H1 (cell line): ENCODE results near the gene OR1K1. TPM values are rescaled to one million over a fixed set of nuclear protein-coding genes. Genes with fewer than 3 reads are reported as not detected.

Experiments
- CTCF ChIA-PET: fragments of 300-600 bp; sonication (Branson Sonifier 250); formaldehyde crosslinking; loops from one replicate; lab custom pipeline; 2021; ENCODE audit not compliant: partially characterized antibody; lab: Charles Lee
- POLR2A ChIA-PET: fragments of 300-600 bp; sonication (Branson Sonifier 250); formaldehyde crosslinking; loops from one replicate; lab custom pipeline; 2021; ENCODE audit warnings: inconsistent platforms; ENCODE audit not compliant: partially characterized antibody; lab: Charles Lee
- DNase-seq, 2 experiments: peaks; one replicate each; pipeline versions ENCODE4 v3.0.0 to v3.0.0-alpha.2; 2010 to 2022; ENCODE audit warnings: low spot score in 2 of 2, low read depth in 1 of 2, mixed read lengths in 1 of 2
- FAIRE-seq: peaks from 2 replicates; lab custom pipeline; 2011; peaks lifted over from hg19 to GRCh38; lab: Jason Lieb, UNC
- H2AFZ ChIP-seq: 2 replicates; pipeline ENCODE4 v1.8.1; 2012; ENCODE audit warnings: low read length, inconsistent platforms
- H2AK5ac ChIP-seq: 2 replicates; pipeline ENCODE4 v1.6.1; 2013; ENCODE audit warnings: low read depth, low read length
- H2BK120ac ChIP-seq: replicated peaks from 2 replicates; pipeline ENCODE3; 2013; ENCODE audit warnings: low read depth, low read length, inconsistent platforms
- H2BK12ac ChIP-seq: 2 replicates; pipeline ENCODE4 v1.6.1; 2013; ENCODE audit warnings: low read depth, low read length
- H2BK15ac ChIP-seq: 2 replicates; pipeline ENCODE4 v1.6.1; 2013; ENCODE audit warnings: low read length
- H2BK20ac ChIP-seq: 2 replicates; pipeline ENCODE4 v1.6.1; 2013; ENCODE audit warnings: low read length
- H2BK5ac ChIP-seq: 2 replicates; pipeline ENCODE4 v1.6.1; 2013; ENCODE audit warnings: low read depth, low read length
- H3K14ac ChIP-seq: 2 replicates; pipeline ENCODE4 v1.6.1; 2013; ENCODE audit warnings: inconsistent platforms; ENCODE audit not compliant: insufficient read length
- H3K18ac ChIP-seq: 2 replicates; pipeline ENCODE4 v1.6.1; 2013; ENCODE audit warnings: low read length; ENCODE audit errors: extremely low read depth
- H3K23ac ChIP-seq: 2 replicates; pipeline ENCODE4 v1.6.1; 2013; ENCODE audit warnings: inconsistent platforms; ENCODE audit not compliant: insufficient read length
- H3K23me2 ChIP-seq: 2 replicates; pipeline ENCODE4 v1.6.1; 2013; ENCODE audit warnings: low read depth, low read length
- H3K27ac ChIP-seq: 2 replicates; pipeline ENCODE4 v1.6.1; 2011; ENCODE audit warnings: low read depth, low read length, inconsistent platforms
- H3K27me3 ChIP-seq, 4 experiments: replicated peaks in 1 of 4; 1 replicate in 1 of 4; 2 replicates in 3 of 4; pipeline versions ENCODE4 v1.6.1 to v1.8.1; 2011 to 2013; ENCODE audit warnings: low read length in 3 of 4, mild to moderate bottlenecking in 3 of 4, inconsistent platforms in 2 of 4, mixed read lengths in 2 of 4, moderate library complexity in 1 of 4; ENCODE audit not compliant: control insufficient read depth in 3 of 4, insufficient read depth in 3 of 4; ENCODE audit errors: extremely low read depth in 1 of 4
- H3K36me3 ChIP-seq, 4 experiments: 2 replicates each; pipeline versions ENCODE4 v1.6.1 to v1.8.1; 2011 to 2013; ENCODE audit warnings: mild to moderate bottlenecking in 4 of 4, low read length in 3 of 4, moderate library complexity in 2 of 4, control low read depth in 1 of 4, inconsistent platforms in 1 of 4; ENCODE audit not compliant: insufficient read depth in 4 of 4, control insufficient read depth in 2 of 4
- H3K4ac ChIP-seq: replicated peaks from 2 replicates; pipeline ENCODE3; 2013; ENCODE audit warnings: low read length, low read depth, mixed read lengths, inconsistent platforms; ENCODE audit not compliant: insufficient read length
- H3K4me1 ChIP-seq, 4 experiments: replicated peaks in 1 of 4; 1 replicate in 1 of 4; 2 replicates in 3 of 4; pipeline versions ENCODE4 v1.6.1 to v1.8.1; 2011 to 2013; ENCODE audit warnings: low read length in 3 of 4, inconsistent platforms in 2 of 4, mixed read lengths in 1 of 4; ENCODE audit not compliant: insufficient read depth in 4 of 4, control insufficient read depth in 3 of 4
- H3K4me2 ChIP-seq, 2 experiments: 2 replicates each; pipeline versions ENCODE4 v1.6.1 to v1.8.1; 2011 to 2013; ENCODE audit warnings: low read depth in 2 of 2, low read length in 2 of 2, control low read depth in 1 of 2, inconsistent platforms in 1 of 2, mild to moderate bottlenecking in 1 of 2; ENCODE audit not compliant: insufficient read depth in 1 of 2
- H3K4me3 ChIP-seq, 4 experiments: fragments of 200-600, 300-600 bp in 1 of 4; sonication (generic), shearing (Covaris generic), sonication (Bioruptor Twin) in 1 of 4; 2 replicates each; pipeline versions ENCODE4 v1.5.1 to v1.8.1; 2011 to 2016; ENCODE audit warnings: low read length in 4 of 4, low read depth in 3 of 4, control low read depth in 2 of 4, inconsistent platforms in 2 of 4, mild to moderate bottlenecking in 2 of 4, mixed read lengths in 1 of 4, moderate library complexity in 1 of 4; ENCODE audit not compliant: insufficient read depth in 2 of 4; ENCODE audit errors: extremely low read depth in 1 of 4
- H3K56ac ChIP-seq: replicated peaks from 2 replicates; pipeline ENCODE3; 2013; ENCODE audit warnings: low read depth, mild to moderate bottlenecking, mixed read lengths, low read length, inconsistent platforms; ENCODE audit not compliant: insufficient read length
- H3K79me1 ChIP-seq: 2 replicates; pipeline ENCODE4 v1.6.1; 2013; ENCODE audit warnings: low read depth, low read length, control low read depth
- H3K79me2 ChIP-seq, 2 experiments: 2 replicates each; pipeline versions ENCODE4 v1.6.1 to v1.8.1; 2012 to 2013; ENCODE audit warnings: low read length in 2 of 2, mild to moderate bottlenecking in 2 of 2, inconsistent platforms in 1 of 2; ENCODE audit not compliant: insufficient read depth in 2 of 2, control insufficient read depth in 1 of 2
- H3K9ac ChIP-seq, 4 experiments: replicated peaks in 1 of 4; 1 replicate in 1 of 4; 2 replicates in 3 of 4; pipeline versions ENCODE4 v1.6.1 to v1.8.1; 2011 to 2013; ENCODE audit warnings: low read depth in 3 of 4, low read length in 3 of 4, control low read depth in 2 of 4, mild to moderate bottlenecking in 2 of 4, moderate library complexity in 2 of 4, inconsistent platforms in 1 of 4; ENCODE audit errors: extremely low read depth in 1 of 4
- H3K9me3 ChIP-seq, 2 experiments: 2 replicates each; pipeline versions ENCODE4 v1.6.1 to v1.8.1; 2012 to 2013; ENCODE audit warnings: mild to moderate bottlenecking in 2 of 2, moderate library complexity in 2 of 2, control low read depth in 1 of 2, inconsistent platforms in 1 of 2, low read depth in 1 of 2, low read length in 1 of 2, mixed read lengths in 1 of 2; ENCODE audit not compliant: insufficient read depth in 2 of 2
- H4K20me1 ChIP-seq, 2 experiments: replicated peaks in 1 of 2; 2 replicates each; pipeline versions ENCODE3 to v1.8.1; 2011 to 2013; ENCODE audit warnings: inconsistent platforms in 2 of 2, low read length in 2 of 2, mild to moderate bottlenecking in 1 of 2; ENCODE audit not compliant: insufficient read depth in 2 of 2, control insufficient read depth in 1 of 2
- H4K5ac ChIP-seq: 2 replicates; pipeline ENCODE4 v1.6.1; 2013; ENCODE audit warnings: low read length, low read depth, mixed read lengths, inconsistent platforms; ENCODE audit not compliant: insufficient read length
- H4K8ac ChIP-seq: 2 replicates; pipeline ENCODE4 v1.8.0; 2013; ENCODE audit warnings: mild to moderate bottlenecking, moderate library complexity, low read length, inconsistent platforms; ENCODE audit not compliant: insufficient read depth; ENCODE audit errors: extremely low read depth
- H4K91ac ChIP-seq: replicated peaks from 2 replicates; pipeline ENCODE3; 2013; ENCODE audit warnings: low read length, mixed read lengths, inconsistent platforms; ENCODE audit not compliant: insufficient read length
- CTCF ChIP-seq, 3 experiments: IDR thresholded peaks; 1 replicate in 2 of 3; 2 replicates in 1 of 3; pipeline versions ENCODE4 v1.5.1 to v1.6.1; 2011; ENCODE audit warnings: low read length in 3 of 3, mild to moderate bottlenecking in 3 of 3, inconsistent platforms in 2 of 3, low read depth in 1 of 3, moderate library complexity in 1 of 3; ENCODE audit not compliant: insufficient read depth in 1 of 3; ENCODE audit errors: control extremely low read depth in 1 of 3
- FOSL1 ChIP-seq: IDR thresholded peaks from 2 replicates; pipeline ENCODE4 v1.6.1; 2011; ENCODE audit warnings: mild to moderate bottlenecking, low read depth, low read length, moderate library complexity; ENCODE audit not compliant: insufficient read depth
- GTF2F1 ChIP-seq: IDR thresholded peaks from 2 replicates; pipeline ENCODE4 v1.6.1; 2012; ENCODE audit warnings: low read depth, low read length, improper control_type of control experiment, borderline replicate concordance
- JUND ChIP-seq: IDR thresholded peaks from 2 replicates; pipeline ENCODE4 v1.6.1; 2011; ENCODE audit warnings: mild to moderate bottlenecking, improper control_type of control experiment, low read length
- KDM4A ChIP-seq: IDR thresholded peaks from one replicate; pipeline ENCODE4 v1.7.1; 2012; ENCODE audit warnings: low read depth, mild to moderate bottlenecking, moderate library complexity, low read length, inconsistent platforms; ENCODE audit not compliant: severe bottlenecking
- RFX5 ChIP-seq: IDR thresholded peaks from 2 replicates; pipeline ENCODE4 v1.6.1; 2011; ENCODE audit warnings: low read depth, low read length, improper control_type of control experiment, borderline replicate concordance
- TEAD4 ChIP-seq: IDR thresholded peaks from 2 replicates; pipeline ENCODE4 v1.6.1; 2012; ENCODE audit warnings: low read depth, low read length, inconsistent platforms, mixed read lengths
- ZNF274 ChIP-seq: IDR thresholded peaks from 2 replicates; pipeline ENCODE4 v1.7.0; 2012; ENCODE audit warnings: low read length, borderline replicate concordance; ENCODE audit errors: extremely low read depth
- WGBS, 2 experiments: shearing (Covaris generic) in 1 of 2; methylation state at CpG; one replicate each; pipeline versions ENCODE4 v1.1.6 to v1.1.7; 2013 to 2015; ENCODE audit warnings: low lambda C conversion rate in 2 of 2, mixed read lengths in 2 of 2, inconsistent platforms in 1 of 2, low coverage in 1 of 2, missing lambda C conversion rate in 1 of 2; ENCODE audit not compliant: insufficient replicate concordance in 2 of 2, insufficient coverage in 1 of 2, insufficient read length in 1 of 2; ENCODE audit errors: extremely low coverage in 1 of 2, missing lambda C conversion rate in 1 of 2; 5-methylcytosine and 5-hydroxymethylcytosine counted together
- polyA plus RNA-seq, 7 experiments: library from polyadenylated mRNA; depleted of rRNA in 3 of 7; stranded (reverse) in 5 of 7; unstranded in 2 of 7; fragments of >200 nt in 5 of 7; fragments of 200-250 nt in 2 of 7; gene quantifications; 1 replicate in 5 of 7; 2 replicates in 1 of 7; 4 replicates in 1 of 7; pipeline versions ENCODE4 v1.2.1 to v1.2.3, GENCODE V29; 2011 to 2013; ENCODE audit warnings: missing spikeins in 2 of 7, mixed read lengths in 2 of 7
- total RNA-seq: library from RNA; stranded (reverse); fragmentation: NEBNext Ultra II Directional; extraction: Animal tissue kit (Norgen Biotek cat#: 25700); gene quantifications from 2 replicates; pipeline ENCODE4 v1.2.1, GENCODE V29; 2021

The OR1K1 gene
- total and polyA plus RNA-seq, 2 of the 8 experiments (the other 6 are each of a cell fraction or from before 2014, with no cell fraction given): not detected

GRCh38 chr9:122822938-122823337 lies 23.0 kb downstream of the OR1K1 start:
- Histone ChIP-seq H3K4me2 (no peak overlapping the region), H3K9ac (no peak overlapping the region), H3K4ac (no peak overlapping the region), H3K23ac (no peak overlapping the region), H3K27me3 (no peaks in the 10 kb centered on the region), H4K5ac (no peak overlapping the region), H2BK12ac (no peak overlapping the region), H3K27ac (no peak overlapping the region), H3K36me3 (peaks cover 10 to 58% (median 38%) of the 10 kb centered on the region in 4 experiments), H4K8ac (no peak overlapping the region), H3K4me3 (no peak overlapping the region), H3K23me2 (peaks cover 1% of the 10 kb centered on the region; the same call in 1 of the 2 replicates), H2BK15ac (no peak overlapping the region), H3K18ac (no peak overlapping the region), H2BK5ac (no peak overlapping the region), H3K9me3 (no peaks in the 10 kb centered on the region), H3K79me2 (peaks cover 5 to 35% of the 10 kb centered on the region in 2 experiments; a peak in 3 of 4 replicates), H2BK20ac (no peak overlapping the region), H2AK5ac (no peak overlapping the region), H3K56ac (no peak overlapping the region), H4K91ac (no peak overlapping the region), H4K20me1 (peaks cover 6 to 15% of the 10 kb centered on the region in 2 experiments), H3K14ac (no peak overlapping the region), H3K79me1 (no peaks in the 10 kb centered on the region; the same call in none of the 2 replicates), H2BK120ac (no peak overlapping the region), H3K4me1 (peaks cover 0 to 3% (median 0%) of the 10 kb centered on the region in 4 experiments; a peak in 1 of 7 replicates), H2AFZ (no peak overlapping the region)
- POLR2A ChIA-PET: interaction anchor here (1.2 kb wide), 1 partner anchor 39 kb away, joined by 3 read pairs; no protein-coding TSS in a partner anchor
- 91% methylated on average over 4 of the region's 4 CpGs; no CpG with 5 or more reads in 1 of the 2 experiments for WGBS, 2 experiments
- FAIRE-seq: no peak
- DNase-seq: no peak
- CTCF ChIA-PET: interaction anchor here (0.6 to 2.1 kb wide), 3 partner anchors 13 to 828 kb away, joined by 3 to 8 read pairs (median 3); no protein-coding TSS in a partner anchor
- TF ChIP-seq TEAD4 (no peak), FOSL1 (no peak), RFX5 (no peak), KDM4A (no peak), JUND (no peak), ZNF274 (no peak), GTF2F1 (no peak), CTCF (IDR thresholded peaks at IDR 0.05; ENCODE audit: control extremely low read depth in 1 of 3, insufficient read depth in 1 of 3, low read depth in 1 of 3, low read length in 3 of 3) (no peak)
